Measurements from ENCODE around the gene WDPCP. TPM values are rescaled to one million over a fixed set of nuclear protein-coding genes. Genes with fewer than 3 reads are reported as not detected.
"Not testable (repeated sequence)": the region's sequence is repeated elsewhere in the genome, so short reads cannot be mapped to it uniquely, and the experiment has no call there.

The WDPCP gene
- total and polyA plus RNA-seq, 2 of the 8 experiments (the other 6 are each of a cell fraction or from before 2014, with no cell fraction given) = 9.3 to 25.8 TPM

GRCh38 chr2:63402889-63403288 is 185.4 kb downstream of the WDPCP start:
- H2BK5ac ChIP-seq (ENCODE audit: low read depth, low read length); H3K4ac ChIP-seq (replicated peaks; ENCODE audit: insufficient read length, low read depth, low read length); FAIRE-seq; H4K5ac ChIP-seq (ENCODE audit: insufficient read length, low read depth, low read length); H3K23ac ChIP-seq (ENCODE audit: insufficient read length); H3K79me1 ChIP-seq (ENCODE audit: low read depth, low read length); H3K14ac ChIP-seq (ENCODE audit: insufficient read length); H3K27ac ChIP-seq (ENCODE audit: low read depth, low read length); DNase-seq (ENCODE audit: low read depth in 1 of 2, low spot score in 2 of 2); POLR2A ChIA-PET (ENCODE audit: partially characterized antibody); H2AK5ac ChIP-seq (ENCODE audit: low read depth, low read length); H3K4me2 ChIP-seq (ENCODE audit: insufficient read depth in 1 of 2, low read depth in 2 of 2, low read length in 2 of 2); H2BK15ac ChIP-seq (ENCODE audit: low read length); H2BK12ac ChIP-seq (ENCODE audit: low read depth, low read length); H3K79me2 ChIP-seq (ENCODE audit: control insufficient read depth in 1 of 2, insufficient read depth in 2 of 2, low read length in 2 of 2); H3K27me3 ChIP-seq (replicated peaks in 1 of 4; ENCODE audit: control insufficient read depth in 3 of 4, extremely low read depth in 1 of 4, insufficient read depth in 3 of 4, low read length in 3 of 4); H3K4me3 ChIP-seq (ENCODE audit: extremely low read depth in 1 of 4, insufficient read depth in 2 of 4, low read depth in 3 of 4, low read length in 4 of 4); H2BK120ac ChIP-seq (replicated peaks; ENCODE audit: low read depth, low read length); H3K56ac ChIP-seq (replicated peaks; ENCODE audit: insufficient read length, low read depth, low read length); H2AFZ ChIP-seq (ENCODE audit: low read length); H4K91ac ChIP-seq (replicated peaks; ENCODE audit: insufficient read length, low read length); H2BK20ac ChIP-seq (ENCODE audit: low read length); H4K8ac ChIP-seq (ENCODE audit: extremely low read depth, insufficient read depth, low read length); H3K9ac ChIP-seq (replicated peaks in 1 of 4; ENCODE audit: extremely low read depth in 1 of 4, low read depth in 3 of 4, low read length in 3 of 4); H3K23me2 ChIP-seq (ENCODE audit: low read depth, low read length); H3K4me1 ChIP-seq (replicated peaks in 1 of 4; ENCODE audit: control insufficient read depth in 3 of 4, insufficient read depth in 4 of 4, low read length in 3 of 4); H3K9me3 ChIP-seq (ENCODE audit: insufficient read depth in 2 of 2, low read depth in 1 of 2, low read length in 1 of 2); H3K18ac ChIP-seq (ENCODE audit: extremely low read depth, low read length); H3K36me3 ChIP-seq (ENCODE audit: control insufficient read depth in 2 of 4, insufficient read depth in 4 of 4, low read length in 3 of 4); H4K20me1 ChIP-seq (replicated peaks in 1 of 2; ENCODE audit: control insufficient read depth in 1 of 2, insufficient read depth in 2 of 2, low read length in 2 of 2): not testable (repeated sequence)
- WGBS, 2 experiments (ENCODE audit: extremely low coverage in 1 of 2, insufficient coverage in 1 of 2, insufficient read length in 1 of 2, insufficient replicate concordance in 2 of 2, low coverage in 1 of 2, low lambda C conversion rate in 2 of 2, missing lambda C conversion rate in 1 of 2) = 72% methylated on average over 3 of the region's 3 CpGs; no CpG with 5 or more reads in 1 of the 2 experiments
- CTCF ChIA-PET (ENCODE audit: partially characterized antibody) = interaction anchor here (1.0 kb wide), 1 partner anchor 323 kb away, joined by 3 read pairs; no protein-coding TSS in a partner anchor
